H9 (cell line): Measurements from ENCODE around the gene CD164L2. TPM values are rescaled to one million over a fixed set of nuclear protein-coding genes. Genes with fewer than 3 reads are reported as not detected.

Experiments used
- DNase-seq: peaks from one replicate; pipeline ENCODE4 v3.0.0-alpha.2; 2017
- H2AFZ ChIP-seq: one replicate; pipeline ENCODE4 v1.6.1; 2013; ENCODE audit warnings: mild to moderate bottlenecking, low read length, control low read depth, moderate library complexity
- H2AK5ac ChIP-seq: 2 replicates; pipeline ENCODE4 v1.6.1; 2013; ENCODE audit warnings: low read length, control low read depth, mixed read lengths; ENCODE audit not compliant: insufficient read length
- H2BK120ac ChIP-seq: one replicate; pipeline ENCODE4 v1.6.1; 2013; ENCODE audit warnings: low read depth, mild to moderate bottlenecking, low read length, control low read depth, inconsistent platforms; ENCODE audit not compliant: poor library complexity, severe bottlenecking
- H2BK12ac ChIP-seq: 2 replicates; pipeline ENCODE4 v1.6.1; 2013; ENCODE audit warnings: low read length, control low read depth, mixed read lengths, low read depth; ENCODE audit not compliant: insufficient read length
- H2BK15ac ChIP-seq: 2 replicates; pipeline ENCODE4 v1.6.1; 2013; ENCODE audit warnings: low read depth, low read length, control low read depth
- H2BK20ac ChIP-seq: one replicate; pipeline ENCODE4 v1.6.1; 2013; ENCODE audit warnings: low read depth, mild to moderate bottlenecking, low read length, control low read depth, inconsistent platforms; ENCODE audit not compliant: poor library complexity, severe bottlenecking
- H2BK5ac ChIP-seq: 2 replicates; pipeline ENCODE4 v1.6.1; 2013; ENCODE audit warnings: low read length, control low read depth, mixed read lengths; ENCODE audit not compliant: insufficient read length
- H3K14ac ChIP-seq: 2 replicates; pipeline ENCODE4 v1.6.1; 2013; ENCODE audit warnings: low read length, control low read depth; ENCODE audit not compliant: insufficient read depth
- H3K18ac ChIP-seq: 2 replicates; pipeline ENCODE4 v1.6.1; 2013; ENCODE audit warnings: low read depth, mild to moderate bottlenecking, mixed read lengths, low read length, control low read depth; ENCODE audit not compliant: insufficient read length
- H3K23ac ChIP-seq: 2 replicates; pipeline ENCODE4 v1.6.1; 2013; ENCODE audit warnings: low read length, control low read depth, mixed read lengths, low read depth; ENCODE audit not compliant: insufficient read length
- H3K23me2 ChIP-seq: 2 replicates; pipeline ENCODE4 v1.6.1; 2013; ENCODE audit warnings: low read depth, mild to moderate bottlenecking, mixed read lengths, low read length, control low read depth; ENCODE audit not compliant: insufficient read length, poor library complexity, severe bottlenecking
- H3K27ac ChIP-seq: 2 replicates; pipeline ENCODE4 v1.5.1; 2013; ENCODE audit warnings: low read length, control low read depth, mixed read lengths, low read depth; ENCODE audit not compliant: insufficient read length
- H3K27me3 ChIP-seq: 2 replicates; pipeline ENCODE4 v1.6.1; 2013; ENCODE audit warnings: low read length, control low read depth, inconsistent platforms; ENCODE audit not compliant: insufficient read depth
- H3K4ac ChIP-seq: 2 replicates; pipeline ENCODE4 v1.6.1; 2013; ENCODE audit warnings: low read depth, mild to moderate bottlenecking, control low read depth, inconsistent platforms, low read length, moderate library complexity
- H3K4me1 ChIP-seq: 2 replicates; pipeline ENCODE4 v1.6.1; 2013; ENCODE audit warnings: low read length, control low read depth, inconsistent platforms; ENCODE audit not compliant: insufficient read depth
- H3K4me2 ChIP-seq: 2 replicates; pipeline ENCODE4 v1.6.1; 2013; ENCODE audit warnings: low read length, control low read depth, mixed read lengths; ENCODE audit not compliant: insufficient read length, insufficient read depth
- H3K56ac ChIP-seq: 2 replicates; pipeline ENCODE4 v1.6.1; 2013; ENCODE audit warnings: low read depth, mild to moderate bottlenecking, mixed read lengths, low read length, control low read depth; ENCODE audit not compliant: insufficient read length
- H3K79me1 ChIP-seq: 2 replicates; pipeline ENCODE4 v1.6.1; 2013; ENCODE audit warnings: low read depth, mild to moderate bottlenecking, moderate library complexity, low read length, control low read depth, inconsistent platforms; ENCODE audit not compliant: insufficient read depth, poor library complexity, severe bottlenecking
- H3K79me2 ChIP-seq: 2 replicates; pipeline ENCODE4 v1.6.1; 2013; ENCODE audit warnings: low read length, control low read depth, inconsistent platforms; ENCODE audit not compliant: insufficient read depth
- H3K9ac ChIP-seq: 2 replicates; pipeline ENCODE4 v1.6.1; 2013; ENCODE audit warnings: low read length, control low read depth, mixed read lengths; ENCODE audit not compliant: insufficient read length; ENCODE audit errors: extremely low read depth
- H3K9me3 ChIP-seq: one replicate; pipeline ENCODE4 v1.6.1; 2013; ENCODE audit warnings: low read depth, low read length, inconsistent platforms; ENCODE audit not compliant: control insufficient read depth
- H3T11ph ChIP-seq: one replicate; pipeline ENCODE4 v1.6.1; 2013; ENCODE audit warnings: mild to moderate bottlenecking, low read length, control low read depth, inconsistent platforms
- H4K20me1 ChIP-seq: one replicate; pipeline ENCODE4 v1.6.1; 2013; ENCODE audit not compliant: control insufficient read depth, insufficient read length, insufficient read depth
- H4K5ac ChIP-seq: 2 replicates; pipeline ENCODE4 v1.6.1; 2013; ENCODE audit warnings: low read depth, mild to moderate bottlenecking, mixed read lengths, low read length, control low read depth; ENCODE audit not compliant: insufficient read length
- H4K8ac ChIP-seq: replicated peaks from 2 replicates; pipeline ENCODE4 v1.6.1; 2013; ENCODE audit warnings: low read length, control low read depth, mixed read lengths, low read depth; ENCODE audit not compliant: insufficient read length
- H4K91ac ChIP-seq: 2 replicates; pipeline ENCODE4 v1.6.1; 2013; ENCODE audit warnings: low read depth, mild to moderate bottlenecking, moderate library complexity, mixed read lengths, low read length, control low read depth; ENCODE audit not compliant: insufficient read length
- H3K27ac Mint-ChIP-seq, 3 experiments: 2 replicates in 2 of 3; 3 replicates in 1 of 3; pipeline ENCODE4 v1.8.0; 2020 to 2021; ENCODE audit warnings: mixed read lengths in 3 of 3, mild to moderate bottlenecking in 1 of 3, moderate library complexity in 1 of 3
- H3K27me3 Mint-ChIP-seq: 2 replicates; pipeline ENCODE4 v1.8.0; 2021; ENCODE audit warnings: low read depth, mild to moderate bottlenecking, moderate library complexity, mixed read lengths
- H3K36me3 Mint-ChIP-seq, 3 experiments: 2 replicates in 2 of 3; 3 replicates in 1 of 3; pipeline ENCODE4 v1.8.0; 2020 to 2021; ENCODE audit warnings: low read depth in 3 of 3, mixed read lengths in 3 of 3; ENCODE audit not compliant: insufficient read depth in 1 of 3
- H3K4me1 Mint-ChIP-seq, 2 experiments: 2 replicates each; pipeline ENCODE4 v1.8.0; 2020; ENCODE audit warnings: mixed read lengths in 2 of 2
- H3K4me3 Mint-ChIP-seq, 2 experiments: 2 replicates in 1 of 2; 3 replicates in 1 of 2; pipeline ENCODE4 v1.8.0; 2020 to 2021; ENCODE audit warnings: mild to moderate bottlenecking in 2 of 2, mixed read lengths in 2 of 2, moderate library complexity in 1 of 2
- H3K9me3 Mint-ChIP-seq, 2 experiments: 2 replicates in 1 of 2; 3 replicates in 1 of 2; pipeline ENCODE4 v1.8.0; 2020; ENCODE audit warnings: mild to moderate bottlenecking in 2 of 2, mixed read lengths in 2 of 2, moderate library complexity in 1 of 2
- WGBS: extraction: QIAGEN DNeasy Blood & Tissue Kit; methylation state at CpG from one replicate; pipeline ENCODE4 v1.1.7; 2013; ENCODE audit warnings: missing lambda C conversion rate, low lambda C conversion rate, mixed read lengths; ENCODE audit not compliant: insufficient read length; ENCODE audit errors: extremely low coverage; 5-methylcytosine and 5-hydroxymethylcytosine counted together
- total RNA-seq: library from RNA; stranded (reverse); gene quantifications from 2 replicates; pipeline ENCODE4 v1.2.1, GENCODE V29; 2021
- TF ChIP-seq, protein P1 (sequence below): fragments of 200-600 bp; sonication (generic); conservative IDR thresholded peaks from 3 replicates; pipeline ENCODE4 v1.8.0; 2021; ENCODE audit warnings: antibody characterized with exemption, mild to moderate bottlenecking

Gene CD164L2
- total RNA-seq, 1 experiment from 2014 or later: 1.2 TPM

DNA sequence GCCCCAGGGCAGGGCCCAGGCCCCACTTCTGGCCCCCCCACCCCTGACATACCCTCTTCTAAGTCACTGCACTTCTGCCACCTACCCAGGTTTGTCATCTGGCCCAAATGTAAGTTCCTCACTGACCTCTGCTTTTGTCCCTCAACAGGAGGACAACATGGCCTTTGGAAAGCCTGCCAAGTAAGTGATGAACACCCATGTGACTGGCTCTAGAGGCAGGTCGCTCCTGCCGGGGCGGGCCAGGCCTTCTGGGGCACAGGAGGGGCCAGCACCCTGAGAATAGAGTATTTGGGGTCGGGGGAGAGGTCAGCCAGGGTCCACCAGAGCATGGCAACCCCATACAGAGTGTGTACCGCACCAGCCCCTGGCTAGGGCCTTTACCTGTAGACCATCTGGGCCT, 51.2 kb downstream of the CD164L2 start:
- no peak overlapping the region for H3K27ac ChIP-seq
- H3K9me3 Mint-ChIP-seq: no peaks in the 10 kb centered on the region
- H3K56ac ChIP-seq: no peak overlapping the region
- no CpG with 5 or more reads among the region's 5 CpGs for WGBS
- H4K91ac ChIP-seq: no peak overlapping the region
- H3K9me3 ChIP-seq: no peaks in the 10 kb centered on the region
- H3K23ac ChIP-seq: no peak overlapping the region
- no peak overlapping the region for H4K5ac ChIP-seq
- no peaks in the 10 kb centered on the region for H3K23me2 ChIP-seq
- H3K4me2 ChIP-seq: no peak overlapping the region
- no peaks in the 10 kb centered on the region for H3K27me3 Mint-ChIP-seq
- H3K18ac ChIP-seq: no peak overlapping the region
- no peak overlapping the region for H4K8ac ChIP-seq
- no peak overlapping the region for H2BK5ac ChIP-seq
- H3K4me1 Mint-ChIP-seq: no peaks in the 10 kb centered on the region
- H4K20me1 ChIP-seq: no peaks in the 10 kb centered on the region
- H3K9ac ChIP-seq: no peak overlapping the region
- no peaks in the 10 kb centered on the region for H3K27me3 ChIP-seq
- no peak overlapping the region for H3K14ac ChIP-seq
- H2AK5ac ChIP-seq: no peak overlapping the region
- no peaks in the 10 kb centered on the region for H3K4me1 ChIP-seq
- no peak overlapping the region for H3K4me3 Mint-ChIP-seq
- H2BK120ac ChIP-seq: no peak overlapping the region
- H2AFZ ChIP-seq: no peak overlapping the region
- H3T11ph ChIP-seq: no peak overlapping the region
- TF ChIP-seq, protein P1, sequence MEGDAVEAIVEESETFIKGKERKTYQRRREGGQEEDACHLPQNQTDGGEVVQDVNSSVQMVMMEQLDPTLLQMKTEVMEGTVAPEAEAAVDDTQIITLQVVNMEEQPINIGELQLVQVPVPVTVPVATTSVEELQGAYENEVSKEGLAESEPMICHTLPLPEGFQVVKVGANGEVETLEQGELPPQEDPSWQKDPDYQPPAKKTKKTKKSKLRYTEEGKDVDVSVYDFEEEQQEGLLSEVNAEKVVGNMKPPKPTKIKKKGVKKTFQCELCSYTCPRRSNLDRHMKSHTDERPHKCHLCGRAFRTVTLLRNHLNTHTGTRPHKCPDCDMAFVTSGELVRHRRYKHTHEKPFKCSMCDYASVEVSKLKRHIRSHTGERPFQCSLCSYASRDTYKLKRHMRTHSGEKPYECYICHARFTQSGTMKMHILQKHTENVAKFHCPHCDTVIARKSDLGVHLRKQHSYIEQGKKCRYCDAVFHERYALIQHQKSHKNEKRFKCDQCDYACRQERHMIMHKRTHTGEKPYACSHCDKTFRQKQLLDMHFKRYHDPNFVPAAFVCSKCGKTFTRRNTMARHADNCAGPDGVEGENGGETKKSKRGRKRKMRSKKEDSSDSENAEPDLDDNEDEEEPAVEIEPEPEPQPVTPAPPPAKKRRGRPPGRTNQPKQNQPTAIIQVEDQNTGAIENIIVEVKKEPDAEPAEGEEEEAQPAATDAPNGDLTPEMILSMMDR: no peak
- H2BK20ac ChIP-seq: no peak overlapping the region
- peaks cover 3% of the 10 kb centered on the region for H3K79me1 ChIP-seq
- peaks cover 2% of the 10 kb centered on the region; the same call in 1 of the 2 replicates for H3K79me2 ChIP-seq
- no peak overlapping the region for H3K27ac Mint-ChIP-seq
- no peak overlapping the region for H2BK15ac ChIP-seq
- peaks cover 25 to 58% (median 48%) of the 10 kb centered on the region in 3 experiments; a peak in 6 of 7 replicates for H3K36me3 Mint-ChIP-seq
- no peak for DNase-seq
- no peak overlapping the region for H3K4ac ChIP-seq
- H2BK12ac ChIP-seq: no peak overlapping the region
